Esophagus muscularis mucosa (tissue), 4 donors: ENCODE data around the gene NEK11. TPM values are rescaled to one million over a fixed set of nuclear protein-coding genes. Genes with fewer than 3 reads are reported as not detected.

Experiments used
- DNase-seq: peaks from one replicate; pipeline ENCODE4 v3.0.0-alpha.2; 2017; ENCODE audit errors: extremely low spot score
- H3K27ac ChIP-seq, 4 donors: fragments of 200-600 bp; sonication (generic); replicated peaks in 1 of 4; 1 replicate in 3 of 4; 2 replicates in 1 of 4; pipeline ENCODE4 v1.5.1; 2016 to 2019; ENCODE audit warnings: mild to moderate bottlenecking in 1 of 4
- H3K27me3 ChIP-seq, 4 donors: fragments of 200-600 bp; sonication (generic); one replicate each; pipeline versions ENCODE4 v1.5.1 to v1.6.0; 2016 to 2019
- H3K36me3 ChIP-seq, 4 donors: fragments of 200-600 bp; sonication (generic); one replicate each; pipeline ENCODE4 v1.5.1; 2016 to 2019
- H3K4me1 ChIP-seq, 4 donors: fragments of 200-600 bp; sonication (generic); one replicate each; pipeline ENCODE4 v1.5.1; 2016 to 2019
- H3K4me3 ChIP-seq, 4 donors: fragments of 200-600 bp; sonication (generic); 1 replicate in 2 of 4; 2 replicates in 2 of 4; pipeline ENCODE4 v1.5.1; 2016 to 2019; ENCODE audit warnings: mild to moderate bottlenecking in 4 of 4, moderate library complexity in 1 of 4
- H3K9me3 ChIP-seq, 4 donors: fragments of 200-600 bp; sonication (generic); 1 replicate in 3 of 4; 2 replicates in 1 of 4; pipeline ENCODE4 v1.5.1; 2016 to 2019
- CTCF ChIP-seq, 3 experiments: fragments of 200-600 bp in 2 of 3; fragments of 450-650 bp in 1 of 3; sonication (generic) in 2 of 3; IDR thresholded peaks; one replicate each; pipeline ENCODE4 v1.5.1; 2017 to 2019; ENCODE audit warnings: antibody characterized with exemption in 3 of 3, mild to moderate bottlenecking in 2 of 3, moderate library complexity in 1 of 3
- EP300 ChIP-seq: sonication (generic); formaldehyde crosslinking; IDR thresholded peaks from one replicate; pipeline ENCODE4 v1.6.1; 2017; ENCODE audit warnings: antibody characterized with exemption
- POLR2A ChIP-seq: fragments of 450-650 bp; IDR thresholded peaks from one replicate; pipeline ENCODE4 v1.6.1; 2017; ENCODE audit warnings: antibody characterized with exemption, moderate library complexity, mild to moderate bottlenecking, low read depth
- POLR2AphosphoS5 ChIP-seq, 2 donors: sonication (generic); formaldehyde crosslinking; IDR thresholded peaks; one replicate each; pipeline ENCODE4 v1.6.1; 2017; ENCODE audit warnings: antibody characterized with exemption in 2 of 2
- WGBS: methylation state at CpG from one replicate; pipeline ENCODE4 v1.1.5; 2018; 5-methylcytosine and 5-hydroxymethylcytosine counted together
- intact Hi-C: fragments of 100-400 bp; cut with DNase I; formaldehyde crosslinking; loops from one replicate; pipeline ENCODE4 v1.15.1; 2023
- total RNA-seq, 4 donors: library from RNA; depleted of rRNA; stranded (reverse); fragments of >200 nt; gene quantifications; one replicate each; pipeline versions ENCODE4 v1.1.0 to v1.2.1, GENCODE V29; 2016

The NEK11 gene
- total RNA-seq, 4 donors from 2014 or later, result 5.4 to 12.0 (median 6.8) TPM

GRCh38 chr3:131020122-131020693, 6.5 kb upstream of the NEK11 start:
- H3K27ac ChIP-seq, result no peak overlapping the region
- no peaks in the 10 kb centered on the region for H3K9me3 ChIP-seq
- H3K36me3 ChIP-seq, result peaks cover 10 to 49% (median 25%) of the 10 kb centered on the region in 4 donors
- no peaks in the 10 kb centered on the region for H3K27me3 ChIP-seq
- peaks cover 8 to 53% (median 47%) of the 10 kb centered on the region in 4 donors for H3K4me1 ChIP-seq
- WGBS, result 85% methylated on average over 5 of the region's 5 CpGs
- intact Hi-C loops, result loop anchor here (10.0 kb wide), 1 partner anchor 275 kb away; the partner anchor contains the start of gene PIK3R4
- DNase-seq, result no peak
- no peak for TF ChIP-seq POLR2A
- TF ChIP-seq EP300, result no peak
- TF ChIP-seq POLR2AphosphoS5 (IDR thresholded peaks at IDR 0.05), result no peak
- no peak for TF ChIP-seq CTCF (IDR thresholded peaks at IDR 0.05)
- no peak overlapping the region for H3K4me3 ChIP-seq

GRCh38 chr3:131025539-131025938, 1.1 kb upstream of the NEK11 start:
- Histone ChIP-seq H3K27me3 (no peaks in the 10 kb centered on the region), H3K9me3 (no peaks in the 10 kb centered on the region), H3K4me1 (peaks cover 14 to 70% (median 55%) of the 10 kb centered on the region in 4 donors), H3K4me3 (peak overlapping the region; percentile 69 to 88 (median 75)), H3K36me3 (peaks cover 0 to 15% (median 0%) of the 10 kb centered on the region in 4 donors), H3K27ac (no peak overlapping the region)
- no peak for DNase-seq
- 100% methylated on average over 1 of the region's 1 CpG for WGBS
- intact Hi-C loops, result loop anchor here (10.0 kb wide), 1 partner anchor 281 kb away; the partner anchor contains the start of gene PIK3R4
- TF ChIP-seq CTCF (IDR thresholded peaks at IDR 0.05), result no peak
- no peak for TF ChIP-seq POLR2A
- no peak for TF ChIP-seq EP300
- no peak for TF ChIP-seq POLR2AphosphoS5 (IDR thresholded peaks at IDR 0.05)

- Histone ChIP-seq H3K27ac (no peak overlapping the region), H3K9me3 (no peaks in the 10 kb centered on the region), H3K27me3 (no peaks in the 10 kb centered on the region), H3K4me3 (no peak overlapping the region), H3K36me3 (peaks cover 0 to 13% (median 0%) of the 10 kb centered on the region in 4 donors), H3K4me1 (peaks cover 14 to 37% (median 25%) of the 10 kb centered on the region in 4 donors)
- TF ChIP-seq EP300 (no peak), CTCF (IDR thresholded peaks at IDR 0.05) (no peak), POLR2A (no peak), POLR2AphosphoS5 (IDR thresholded peaks at IDR 0.05) (no peak)
- DNase-seq, result no peak
- 92% methylated on average over 3 of the region's 3 CpGs for WGBS
- intact Hi-C loops, result loop anchor here (10.0 kb wide), 1 partner anchor 284 kb away; the partner anchor contains the start of gene PIK3R4
Observed at GRCh38 chr3:131028844-131029243, 2.2 kb downstream of the NEK11 start.

GRCh38 chr3:131031660-131032059, 5.0 kb downstream of the NEK11 start:
- H3K4me1 ChIP-seq, result peaks cover 5 to 20% (median 14%) of the 10 kb centered on the region in 4 donors
- H3K27me3 ChIP-seq, result no peaks in the 10 kb centered on the region
- no peak overlapping the region for H3K4me3 ChIP-seq
- no peaks in the 10 kb centered on the region for H3K9me3 ChIP-seq
- no peak overlapping the region for H3K27ac ChIP-seq
- no peak for TF ChIP-seq EP300
- WGBS, result 83% methylated on average over 3 of the region's 3 CpGs
- intact Hi-C loops, result loop anchor here (5.0 kb wide), 1 partner anchor 351 kb away; the partner anchor contains the start of gene NUDT16
- no peak for DNase-seq
- peaks cover 0 to 8% (median 0%) of the 10 kb centered on the region in 4 donors for H3K36me3 ChIP-seq

- intact Hi-C loops, result loop anchor here (5.0 kb wide), 1 partner anchor 349 kb away; the partner anchor contains the start of gene NUDT16
- WGBS, result 28% methylated on average over 1 of the region's 1 CpG
- H3K27ac ChIP-seq, result no peak overlapping the region
- H3K36me3 ChIP-seq, result peaks cover 0 to 8% (median 0%) of the 10 kb centered on the region in 4 donors
- DNase-seq, result no peak
- H3K4me1 ChIP-seq, result peaks cover 0 to 11% (median 6%) of the 10 kb centered on the region in 4 donors
- no peaks in the 10 kb centered on the region for H3K9me3 ChIP-seq
- no peaks in the 10 kb centered on the region for H3K27me3 ChIP-seq
- TF ChIP-seq POLR2AphosphoS5 (IDR thresholded peaks at IDR 0.05), result no peak
- peak; percentile 41 to 58 (median 47) for TF ChIP-seq CTCF (IDR thresholded peaks at IDR 0.05)
- H3K4me3 ChIP-seq, result no peak overlapping the region
Observed at GRCh38 chr3:131033480-131034080, 6.9 kb downstream of the NEK11 start.
